Kidney epithelial cell (primary cell): ENCODE data around the gene ASAP3. TPM values are rescaled to one million over a fixed set of nuclear protein-coding genes. Genes with fewer than 3 reads are reported as not detected.

Experiments
- DNase-seq: peaks from one replicate; pipeline ENCODE4 v3.0.0-alpha.2; 2010; ENCODE audit warnings: low read depth
- H3K27me3 ChIP-seq: 2 replicates; pipeline ENCODE4 v1.6.0; 2011; ENCODE audit warnings: low read length; ENCODE audit not compliant: control insufficient read depth, insufficient read depth
- H3K36me3 ChIP-seq: 2 replicates; pipeline ENCODE4 v1.5.1; 2011; ENCODE audit warnings: low read length; ENCODE audit not compliant: control insufficient read depth, insufficient read depth
- H3K4me3 ChIP-seq: 2 replicates; pipeline ENCODE4 v1.5.1; 2011; ENCODE audit warnings: low read depth, mild to moderate bottlenecking, control low read depth, low read length
- total RNA-seq: library from RNA; depleted of rRNA; stranded (reverse); fragments of >200 nt; gene quantifications from 2 replicates; pipeline ENCODE4 v1.2.3, GENCODE V29; 2015
- TF ChIP-seq, protein P1 (sequence below): IDR thresholded peaks from 2 replicates; pipeline ENCODE4 v1.5.1; 2011; ENCODE audit warnings: mild to moderate bottlenecking, moderate library complexity, low read length, control low read depth, inconsistent platforms; ENCODE audit not compliant: insufficient read depth, poor library complexity, severe bottlenecking

ASAP3 gene
- total RNA-seq, 1 donor from 2014 or later = 17.7 TPM

DNA sequence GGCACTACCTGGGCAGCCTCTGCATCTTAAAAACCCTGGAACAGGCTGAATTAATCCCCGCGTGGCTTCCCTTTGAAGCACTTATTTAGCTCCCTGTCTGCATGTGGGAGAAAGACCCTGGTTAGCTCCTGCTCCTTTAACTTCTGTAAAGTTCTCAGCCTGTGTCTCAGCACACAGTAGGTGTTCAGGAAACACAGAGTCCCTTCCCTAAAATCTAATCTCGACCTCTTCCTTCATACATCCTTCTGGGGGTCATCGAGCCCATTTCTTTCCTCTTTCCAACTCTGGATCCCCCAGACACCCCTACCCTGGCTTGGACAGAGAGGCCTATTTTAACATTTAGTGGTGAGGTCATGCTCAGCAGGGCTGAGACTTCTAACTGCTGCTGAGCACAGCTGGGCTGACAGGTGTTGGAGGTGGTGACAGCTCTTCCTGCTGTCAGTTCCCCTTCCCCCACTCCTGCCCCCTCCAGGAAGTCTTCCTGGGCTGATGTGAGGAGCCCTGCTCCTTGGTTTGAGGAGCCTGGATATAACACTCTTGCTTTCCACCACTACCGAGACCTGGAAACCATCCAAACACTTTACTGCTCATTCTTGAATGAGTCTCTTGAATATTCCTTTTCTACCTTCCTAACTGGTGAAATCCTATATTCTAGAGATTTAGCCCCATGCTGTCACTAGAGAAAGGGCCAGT lies 41.7 kb upstream of the ASAP3 start:
- no peak overlapping the region for H3K4me3 ChIP-seq
- TF ChIP-seq, protein P1, sequence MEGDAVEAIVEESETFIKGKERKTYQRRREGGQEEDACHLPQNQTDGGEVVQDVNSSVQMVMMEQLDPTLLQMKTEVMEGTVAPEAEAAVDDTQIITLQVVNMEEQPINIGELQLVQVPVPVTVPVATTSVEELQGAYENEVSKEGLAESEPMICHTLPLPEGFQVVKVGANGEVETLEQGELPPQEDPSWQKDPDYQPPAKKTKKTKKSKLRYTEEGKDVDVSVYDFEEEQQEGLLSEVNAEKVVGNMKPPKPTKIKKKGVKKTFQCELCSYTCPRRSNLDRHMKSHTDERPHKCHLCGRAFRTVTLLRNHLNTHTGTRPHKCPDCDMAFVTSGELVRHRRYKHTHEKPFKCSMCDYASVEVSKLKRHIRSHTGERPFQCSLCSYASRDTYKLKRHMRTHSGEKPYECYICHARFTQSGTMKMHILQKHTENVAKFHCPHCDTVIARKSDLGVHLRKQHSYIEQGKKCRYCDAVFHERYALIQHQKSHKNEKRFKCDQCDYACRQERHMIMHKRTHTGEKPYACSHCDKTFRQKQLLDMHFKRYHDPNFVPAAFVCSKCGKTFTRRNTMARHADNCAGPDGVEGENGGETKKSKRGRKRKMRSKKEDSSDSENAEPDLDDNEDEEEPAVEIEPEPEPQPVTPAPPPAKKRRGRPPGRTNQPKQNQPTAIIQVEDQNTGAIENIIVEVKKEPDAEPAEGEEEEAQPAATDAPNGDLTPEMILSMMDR = no peak
- no peaks in the 10 kb centered on the region for H3K36me3 ChIP-seq
- no peak for DNase-seq
- peaks cover 3% of the 10 kb centered on the region for H3K27me3 ChIP-seq

GRCh38 chr1:23524716-23525401 lies 40.9 kb upstream of the ASAP3 start:
- Histone ChIP-seq H3K4me3 (no peak overlapping the region), H3K27me3 (no peaks in the 10 kb centered on the region), H3K36me3 (no peaks in the 10 kb centered on the region)
- TF ChIP-seq, protein P1 = no peak
- DNase-seq = no peak

GRCh38 chr1:23524163-23524562 lies 40.2 kb upstream of the ASAP3 start:
- TF ChIP-seq, protein P1 = no peak
- DNase-seq = no peak
- H3K36me3 ChIP-seq = no peaks in the 10 kb centered on the region

GRCh38 chr1:23522244-23522982 lies 38.4 kb upstream of the ASAP3 start:
- H3K27me3 ChIP-seq = no peaks in the 10 kb centered on the region
- TF ChIP-seq, protein P1 = no peak
- DNase-seq = no peak
- no peak overlapping the region for H3K4me3 ChIP-seq
- no peaks in the 10 kb centered on the region for H3K36me3 ChIP-seq

More at GRCh38 chr1:23524163-23524562, 40.2 kb upstream of the ASAP3 start:
- no peak overlapping the region for H3K4me3 ChIP-seq
- H3K27me3 ChIP-seq = no peaks in the 10 kb centered on the region

- H3K4me3 ChIP-seq = no peak overlapping the region
- TF ChIP-seq, protein P1 = no peak
- H3K36me3 ChIP-seq = no peaks in the 10 kb centered on the region
- no peak for DNase-seq
- no peaks in the 10 kb centered on the region for H3K27me3 ChIP-seq
These were observed 37.6 kb upstream of the ASAP3 start for GRCh38 chr1:23521588-23521987.
